ENCODE measurements around the gene UVRAG.

UVRAG gene

DNA sequence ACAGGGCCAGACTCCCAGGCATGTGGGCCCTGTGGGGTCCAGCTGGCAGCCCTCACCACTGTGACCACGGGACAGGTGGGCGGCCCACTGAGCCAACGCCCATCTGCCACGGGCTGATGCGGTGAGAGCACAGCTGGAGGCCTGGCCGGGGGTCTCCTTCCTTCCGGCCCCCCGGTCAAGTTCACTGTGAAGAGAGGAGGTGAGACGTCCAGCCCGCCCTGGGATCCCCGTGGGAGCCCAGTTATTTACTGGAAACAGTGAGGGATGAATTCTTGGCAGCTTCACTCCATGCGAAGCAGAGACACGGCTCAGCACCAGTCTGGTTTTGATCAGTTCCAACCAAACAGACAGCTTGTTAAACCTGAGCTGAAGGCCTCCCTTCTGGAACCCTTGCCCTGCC lies 352.6 kb downstream of the UVRAG start:
- Histone ChIP-seq H3K27me3 (ENCODE audit: control insufficient read depth, insufficient read depth, low read length) (no peaks in the 10 kb centered on the region), H3K9me3 (ENCODE audit: control insufficient read depth, low read length) (no peaks in the 10 kb centered on the region), H2AFZ (no peak overlapping the region), H3K4me3 (ENCODE audit: low read depth, low read length) (no peak overlapping the region), H3K4me2 (ENCODE audit: low read length) (no peak overlapping the region), H3K79me2 (no peaks in the 10 kb centered on the region), H3K4me1 (no peaks in the 10 kb centered on the region), H3K36me3 (ENCODE audit: control insufficient read depth, insufficient read depth, low read length) (no peaks in the 10 kb centered on the region), H3K9ac (no peak overlapping the region), H3K27ac (no peak overlapping the region)
- TF ChIP-seq, protein P1, sequence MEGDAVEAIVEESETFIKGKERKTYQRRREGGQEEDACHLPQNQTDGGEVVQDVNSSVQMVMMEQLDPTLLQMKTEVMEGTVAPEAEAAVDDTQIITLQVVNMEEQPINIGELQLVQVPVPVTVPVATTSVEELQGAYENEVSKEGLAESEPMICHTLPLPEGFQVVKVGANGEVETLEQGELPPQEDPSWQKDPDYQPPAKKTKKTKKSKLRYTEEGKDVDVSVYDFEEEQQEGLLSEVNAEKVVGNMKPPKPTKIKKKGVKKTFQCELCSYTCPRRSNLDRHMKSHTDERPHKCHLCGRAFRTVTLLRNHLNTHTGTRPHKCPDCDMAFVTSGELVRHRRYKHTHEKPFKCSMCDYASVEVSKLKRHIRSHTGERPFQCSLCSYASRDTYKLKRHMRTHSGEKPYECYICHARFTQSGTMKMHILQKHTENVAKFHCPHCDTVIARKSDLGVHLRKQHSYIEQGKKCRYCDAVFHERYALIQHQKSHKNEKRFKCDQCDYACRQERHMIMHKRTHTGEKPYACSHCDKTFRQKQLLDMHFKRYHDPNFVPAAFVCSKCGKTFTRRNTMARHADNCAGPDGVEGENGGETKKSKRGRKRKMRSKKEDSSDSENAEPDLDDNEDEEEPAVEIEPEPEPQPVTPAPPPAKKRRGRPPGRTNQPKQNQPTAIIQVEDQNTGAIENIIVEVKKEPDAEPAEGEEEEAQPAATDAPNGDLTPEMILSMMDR (IDR thresholded peaks at IDR 0.05) = no peak

DNA sequence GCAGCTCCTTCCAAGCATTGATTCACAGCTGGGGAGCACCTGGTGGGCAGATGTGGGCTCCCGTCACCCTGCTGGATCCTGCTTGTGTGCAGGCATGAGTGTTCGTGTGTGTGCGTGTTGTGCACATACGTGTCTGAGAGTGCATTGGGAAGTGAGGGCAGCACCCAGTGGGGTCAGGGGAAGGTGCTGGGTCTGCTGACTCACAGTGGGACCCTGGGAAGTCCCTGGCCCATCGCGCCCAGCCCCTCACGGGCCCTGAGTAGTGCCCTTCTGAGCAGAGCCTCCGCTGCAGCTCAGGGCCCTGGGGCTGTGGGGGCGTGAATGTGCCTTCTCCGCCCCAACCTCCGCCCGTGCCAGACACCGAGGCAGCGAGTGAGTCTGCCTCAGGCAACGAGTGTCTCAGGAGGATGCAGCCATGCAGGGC lies 354.5 kb downstream of the UVRAG start:
- Histone ChIP-seq H3K4me1 (no peaks in the 10 kb centered on the region), H3K36me3 (ENCODE audit: control insufficient read depth, insufficient read depth, low read length) (no peaks in the 10 kb centered on the region), H3K27ac (no peak overlapping the region), H3K27me3 (ENCODE audit: control insufficient read depth, insufficient read depth, low read length) (no peaks in the 10 kb centered on the region), H3K9ac (no peak overlapping the region), H3K9me3 (ENCODE audit: control insufficient read depth, low read length) (no peaks in the 10 kb centered on the region), H2AFZ (no peak overlapping the region), H3K4me2 (ENCODE audit: low read length) (no peak overlapping the region), H3K4me3 (ENCODE audit: low read depth, low read length) (no peak overlapping the region), H3K79me2 (no peaks in the 10 kb centered on the region)
- TF ChIP-seq, protein P1 (IDR thresholded peaks at IDR 0.05) = no peak

DNA sequence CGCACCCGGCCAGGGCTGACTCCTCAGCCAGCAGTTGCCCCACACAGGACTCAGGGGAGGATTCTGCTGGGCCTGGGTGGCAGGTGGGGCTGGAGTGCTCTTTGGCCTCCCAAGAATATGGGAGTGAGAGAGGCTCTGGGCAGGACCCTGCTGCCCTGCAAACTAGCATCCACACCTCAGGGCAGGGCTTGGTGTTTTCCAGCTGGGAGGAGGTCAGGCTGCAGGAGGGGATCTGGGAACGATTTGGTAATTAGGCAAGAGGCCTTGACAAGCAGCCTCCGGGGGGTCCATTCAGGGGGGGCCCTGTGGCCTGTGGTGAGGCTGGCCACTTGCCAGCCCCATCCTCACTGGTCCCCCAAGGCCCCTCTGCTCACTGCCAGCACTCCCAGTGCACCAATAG lies 355.5 kb downstream of the UVRAG start:
- Histone ChIP-seq H3K4me1 (no peaks in the 10 kb centered on the region), H3K4me2 (ENCODE audit: low read length) (no peak overlapping the region), H3K27me3 (ENCODE audit: control insufficient read depth, insufficient read depth, low read length) (no peaks in the 10 kb centered on the region), H3K9ac (no peak overlapping the region), H3K9me3 (ENCODE audit: control insufficient read depth, low read length) (no peaks in the 10 kb centered on the region), H3K4me3 (ENCODE audit: low read depth, low read length) (no peak overlapping the region), H3K27ac (no peak overlapping the region), H2AFZ (no peak overlapping the region), H3K79me2 (no peaks in the 10 kb centered on the region), H3K36me3 (ENCODE audit: control insufficient read depth, insufficient read depth, low read length) (no peaks in the 10 kb centered on the region)
- TF ChIP-seq, protein P1 (IDR thresholded peaks at IDR 0.05) = no peak

DNA sequence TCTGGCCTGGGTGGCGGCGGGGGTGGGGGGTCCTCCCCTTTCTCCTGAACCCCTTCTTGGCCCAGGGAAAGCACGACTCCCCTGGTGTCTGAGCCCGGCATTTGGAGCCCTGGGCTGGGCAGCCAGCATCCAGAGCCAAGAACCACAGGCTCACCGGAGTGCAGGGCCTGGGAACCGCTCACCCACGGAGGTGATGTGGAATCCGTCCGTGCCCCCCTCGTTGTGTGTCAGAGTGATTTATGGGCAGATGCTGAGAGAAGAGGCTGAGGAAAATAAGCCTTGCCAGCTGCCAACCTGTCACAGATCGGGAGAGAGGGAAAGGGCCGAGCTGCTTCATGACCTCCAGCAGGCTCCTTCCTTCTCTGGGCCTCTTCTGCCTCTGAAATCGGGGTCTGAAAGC lies 357.6 kb downstream of the UVRAG start:
- no peak overlapping the region for H3K4me2 ChIP-seq (ENCODE audit: low read length)
- H2AFZ ChIP-seq = no peak overlapping the region
- H3K9ac ChIP-seq = no peak overlapping the region
- no peaks in the 10 kb centered on the region for H3K9me3 ChIP-seq (ENCODE audit: control insufficient read depth, low read length)
- no peak overlapping the region for H3K27ac ChIP-seq
- H3K4me1 ChIP-seq = no peaks in the 10 kb centered on the region
- no peaks in the 10 kb centered on the region for H3K79me2 ChIP-seq
- H3K27me3 ChIP-seq (ENCODE audit: control insufficient read depth, insufficient read depth, low read length) = no peaks in the 10 kb centered on the region
- no peaks in the 10 kb centered on the region for H3K36me3 ChIP-seq (ENCODE audit: control insufficient read depth, insufficient read depth, low read length)
- TF ChIP-seq, protein P1 (IDR thresholded peaks at IDR 0.05) = no peak
- H3K4me3 ChIP-seq (ENCODE audit: low read depth, low read length) = no peak overlapping the region

DNA sequence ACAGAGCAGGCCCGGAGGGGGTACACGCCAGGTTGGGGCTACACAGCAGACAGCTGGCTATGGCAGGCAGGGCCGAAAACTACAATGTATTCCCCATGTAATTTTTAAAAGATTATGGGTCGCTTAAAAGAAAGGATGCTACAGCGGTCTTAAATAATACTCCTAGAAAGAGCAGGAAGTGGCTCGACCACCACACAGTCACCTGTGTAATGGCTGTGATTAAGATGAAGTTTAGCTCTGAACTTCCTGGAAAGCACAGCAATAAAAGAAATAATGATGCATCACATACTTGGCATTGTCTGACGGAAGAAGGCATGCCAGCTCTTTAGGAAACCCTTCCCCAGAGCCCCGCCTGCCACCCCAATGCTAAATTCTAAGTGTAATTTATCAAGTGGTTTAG lies 358.7 kb downstream of the UVRAG start:
- no peak overlapping the region for H3K4me2 ChIP-seq (ENCODE audit: low read length)

More for the DNA sequence above, 358.7 kb downstream of the UVRAG start:
- H3K36me3 ChIP-seq (ENCODE audit: control insufficient read depth, insufficient read depth, low read length) = no peaks in the 10 kb centered on the region
- no peaks in the 10 kb centered on the region for H3K9me3 ChIP-seq (ENCODE audit: control insufficient read depth, low read length)
- H3K27me3 ChIP-seq (ENCODE audit: control insufficient read depth, insufficient read depth, low read length) = no peaks in the 10 kb centered on the region
- H3K4me3 ChIP-seq (ENCODE audit: low read depth, low read length) = no peak overlapping the region
- no peak overlapping the region for H3K27ac ChIP-seq
- H2AFZ ChIP-seq = no peak overlapping the region
- H3K9ac ChIP-seq = no peak overlapping the region
- no peaks in the 10 kb centered on the region for H3K4me1 ChIP-seq
- H3K79me2 ChIP-seq = no peaks in the 10 kb centered on the region
- TF ChIP-seq, protein P1 (IDR thresholded peaks at IDR 0.05) = no peak

Data from parathyroid adenoma (tissue), 2 donors.